HCT116 (cell line): Measurements from ENCODE around the gene MOB3C. TPM values are rescaled to one million over a fixed set of nuclear protein-coding genes. Genes with fewer than 3 reads are reported as not detected.

ENCODE experiments used
- ATAC-seq: fragments of 200-7000 bp; cut with Tn5 transposase; 2 replicates; pipeline ENCODE4 v1.9.1; 2020; ENCODE audit warnings: mild to moderate bottlenecking, moderate library complexity
- BruUV-seq: library from RNA; stranded (reverse); fragments of 400-500 nt; replicated peaks from 2 replicates; lab custom pipeline; 2021; lab: Mats Ljungman, UMichigan
- CTCF ChIA-PET: fragments of 300-600 bp; sonication (Branson Sonifier 250); formaldehyde crosslinking; loops from one replicate; lab custom pipeline; 2021; ENCODE audit warnings: antibody characterized with exemption; lab: Charles Lee
- POLR2A ChIA-PET: fragments of 300-600, 350-600 bp; sonication (Branson Sonifier 250); formaldehyde crosslinking; loops from one replicate; lab custom pipeline; 2021; ENCODE audit warnings: antibody characterized with exemption; lab: Charles Lee
- RAD21 ChIA-PET, 2 experiments: fragments of 300-600 bp; sonication (Branson Sonifier 250); formaldehyde crosslinking; loops; one replicate each; lab custom pipeline; 2023; ENCODE audit warnings: low total read pairs in 2 of 2; ENCODE audit not compliant: uncharacterized antibody in 2 of 2, unreplicated experiment in 2 of 2, low non-redundant PET in 1 of 2; lab: Charles Lee
- DNase-seq: peaks from one replicate; pipeline ENCODE4 v3.0.0-alpha.2; 2010; ENCODE audit warnings: low read depth, low spot score
- H2AFZ ChIP-seq: fragments of 200-600 bp; shearing (Covaris generic), sonication (generic); 2 replicates; pipeline ENCODE4 v1.6.1; 2017; ENCODE audit warnings: low read depth, mixed run types, mixed read lengths, antibody characterized with exemption, low read length; ENCODE audit not compliant: poor library complexity, severe bottlenecking
- H3K27ac ChIP-seq: 2 replicates; pipeline ENCODE4 v1.5.1; 2012; ENCODE audit warnings: low read depth, low read length
- H3K27me3 ChIP-seq: fragments of 200-600 bp; sonication (generic); 2 replicates; pipeline ENCODE4 v1.6.1; 2016; ENCODE audit warnings: mixed run types, low read length, mixed read lengths; ENCODE audit not compliant: insufficient read depth
- H3K36me3 ChIP-seq, 2 experiments: fragments of 200-500 bp in 1 of 2; fragments of 200-600 bp in 1 of 2; sonication (Bioruptor generic) in 1 of 2; sonication (generic) in 1 of 2; 2 replicates each; pipeline versions ENCODE4 v1.5.1 to v1.6.1; 2014 to 2016; ENCODE audit warnings: low read length in 2 of 2, inconsistent platforms in 1 of 2, mixed read lengths in 1 of 2, mixed run types in 1 of 2; ENCODE audit not compliant: insufficient read depth in 2 of 2, control insufficient read depth in 1 of 2
- H3K4me1 ChIP-seq, 2 experiments: fragments of 200-600 bp in 1 of 2; sonication (generic) in 1 of 2; 2 replicates each; pipeline versions ENCODE4 v1.5.1 to v1.6.1; 2012 to 2017; ENCODE audit warnings: low read length in 2 of 2, inconsistent platforms in 1 of 2, mild to moderate bottlenecking in 1 of 2, mixed read lengths in 1 of 2, mixed run types in 1 of 2, moderate library complexity in 1 of 2; ENCODE audit not compliant: insufficient read depth in 2 of 2, control insufficient read depth in 1 of 2
- H3K4me2 ChIP-seq: fragments of 200-600 bp; sonication (generic); 2 replicates; pipeline ENCODE4 v1.6.1; 2017; ENCODE audit warnings: mixed run types, low read length, mixed read lengths
- H3K4me3 ChIP-seq, 2 experiments: fragments of 200-600 bp in 1 of 2; sonication (generic) in 1 of 2; replicated peaks in 1 of 2; 2 replicates each; pipeline ENCODE4 v1.5.1; 2011 to 2016; ENCODE audit warnings: low read length in 2 of 2, control low read depth in 1 of 2, low read depth in 1 of 2, mild to moderate bottlenecking in 1 of 2, mixed read lengths in 1 of 2, mixed run types in 1 of 2
- H3K79me2 ChIP-seq: fragments of 200-600 bp; sonication (generic); 2 replicates; pipeline ENCODE4 v1.6.1; 2017; ENCODE audit warnings: mild to moderate bottlenecking, mixed run types, low read length, moderate library complexity, mixed read lengths; ENCODE audit not compliant: insufficient read depth
- H3K9ac ChIP-seq: fragments of 200-600 bp; sonication (generic); 2 replicates; pipeline ENCODE4 v1.6.1; 2016; ENCODE audit warnings: low read length, mixed read lengths
- H3K9me2 ChIP-seq: fragments of 200-600 bp; sonication (generic), shearing (Covaris generic); 2 replicates; pipeline ENCODE4 v1.6.1; 2017; ENCODE audit warnings: mixed run types, mild to moderate bottlenecking, moderate library complexity; ENCODE audit not compliant: insufficient read depth
- H3K9me3 ChIP-seq, 2 experiments: fragments of 200-500 bp in 1 of 2; fragments of 200-600 bp in 1 of 2; sonication (Bioruptor generic) in 1 of 2; sonication (generic) in 1 of 2; 2 replicates each; pipeline ENCODE4 v1.6.1; 2014 to 2017; ENCODE audit warnings: low read length in 2 of 2, mixed read lengths in 2 of 2, inconsistent platforms in 1 of 2, low read depth in 1 of 2, mild to moderate bottlenecking in 1 of 2, mixed run types in 1 of 2, moderate library complexity in 1 of 2; ENCODE audit not compliant: control insufficient read depth in 1 of 2, insufficient read depth in 1 of 2
- H4K20me1 ChIP-seq: fragments of 200-600 bp; sonication (generic), shearing (Covaris generic); 2 replicates; pipeline ENCODE4 v1.6.1; 2017; ENCODE audit warnings: mixed run types, mild to moderate bottlenecking, moderate library complexity; ENCODE audit not compliant: insufficient read depth
- EGR1 ChIP-seq: IDR thresholded peaks from 2 replicates; pipeline ENCODE4 v1.6.1; 2012; ENCODE audit warnings: low read depth
- ELF1 ChIP-seq: IDR thresholded peaks from 2 replicates; pipeline ENCODE4 v1.6.1; 2012; ENCODE audit warnings: low read depth, borderline replicate concordance
- EZH2 ChIP-seq: fragments of 200-600 bp; sonication (generic); IDR thresholded peaks from 2 replicates; pipeline ENCODE4 v1.6.1; 2017; ENCODE audit warnings: antibody characterized with exemption, mixed run types
- JUND ChIP-seq: IDR thresholded peaks from 2 replicates; pipeline ENCODE4 v1.6.1; 2012
- RAD21 ChIP-seq: IDR thresholded peaks from 2 replicates; pipeline ENCODE4 v1.6.1; 2012; ENCODE audit warnings: low read depth, mild to moderate bottlenecking
- SP1 ChIP-seq: IDR thresholded peaks from 2 replicates; pipeline ENCODE4 v1.6.1; 2012; ENCODE audit warnings: low read depth
- TCF7L2 ChIP-seq: IDR thresholded peaks from 2 replicates; pipeline ENCODE4 v1.7.0; 2011; ENCODE audit warnings: borderline replicate concordance, inconsistent platforms; ENCODE audit not compliant: insufficient read depth, insufficient read length; ENCODE audit errors: extremely low read depth
- YY1 ChIP-seq: IDR thresholded peaks from 2 replicates; pipeline ENCODE4 v1.6.1; 2011; ENCODE audit warnings: low read length, low read depth, moderate library complexity, mild to moderate bottlenecking; ENCODE audit not compliant: insufficient replicate concordance; ENCODE audit errors: extremely low read depth
- ZFX ChIP-seq: fragments of 450-650 bp; IDR thresholded peaks from 2 replicates; pipeline ENCODE4 v1.6.1; 2017
- ZNF274 ChIP-seq: fragments of 200-500 bp; sonication (Bioruptor generic); IDR thresholded peaks from 2 replicates; pipeline ENCODE4 v1.6.1; 2014; ENCODE audit warnings: mild to moderate bottlenecking, low read depth, low read length, inconsistent platforms
- intact Hi-C: fragments of 100-400 bp; cut with micrococcal nuclease; formaldehyde crosslinking; loops from 2 replicates; pipeline ENCODE4 v1.10.0; 2022
- total RNA-seq: library from RNA; stranded (reverse); gene quantifications from one replicate; pipeline ENCODE4 v1.2.1, GENCODE V29; 2021; ENCODE audit not compliant: unreplicated experiment
- TF ChIP-seq, protein P1 (sequence below): IDR thresholded peaks from 2 replicates; pipeline ENCODE4 v1.6.1; 2012
- TF ChIP-seq, protein P2 (sequence below), 3 experiments: fragments of 200-600 bp in 1 of 3; sonication (generic) in 1 of 3; IDR thresholded peaks in 2 of 3; conservative IDR thresholded peaks in 1 of 3; 2 replicates each; pipeline ENCODE4 v1.5.1; 2012 to 2017; ENCODE audit warnings: low read depth in 2 of 3, low read length in 2 of 3, antibody characterized with exemption in 1 of 3, borderline replicate concordance in 1 of 3, control low read depth in 1 of 3, mild to moderate bottlenecking in 1 of 3, mixed read lengths in 1 of 3, mixed run types in 1 of 3, moderate library complexity in 1 of 3; ENCODE audit not compliant: insufficient read depth in 1 of 3
- TF ChIP-seq, protein P3 (sequence below): IDR thresholded peaks from 2 replicates; pipeline ENCODE4 v1.6.1; 2011; ENCODE audit warnings: mild to moderate bottlenecking, low read length, moderate library complexity; ENCODE audit not compliant: insufficient replicate concordance; ENCODE audit errors: extremely low read depth

Gene MOB3C
- total RNA-seq, 1 experiment from 2014 or later, result 5.5 TPM

DNA sequence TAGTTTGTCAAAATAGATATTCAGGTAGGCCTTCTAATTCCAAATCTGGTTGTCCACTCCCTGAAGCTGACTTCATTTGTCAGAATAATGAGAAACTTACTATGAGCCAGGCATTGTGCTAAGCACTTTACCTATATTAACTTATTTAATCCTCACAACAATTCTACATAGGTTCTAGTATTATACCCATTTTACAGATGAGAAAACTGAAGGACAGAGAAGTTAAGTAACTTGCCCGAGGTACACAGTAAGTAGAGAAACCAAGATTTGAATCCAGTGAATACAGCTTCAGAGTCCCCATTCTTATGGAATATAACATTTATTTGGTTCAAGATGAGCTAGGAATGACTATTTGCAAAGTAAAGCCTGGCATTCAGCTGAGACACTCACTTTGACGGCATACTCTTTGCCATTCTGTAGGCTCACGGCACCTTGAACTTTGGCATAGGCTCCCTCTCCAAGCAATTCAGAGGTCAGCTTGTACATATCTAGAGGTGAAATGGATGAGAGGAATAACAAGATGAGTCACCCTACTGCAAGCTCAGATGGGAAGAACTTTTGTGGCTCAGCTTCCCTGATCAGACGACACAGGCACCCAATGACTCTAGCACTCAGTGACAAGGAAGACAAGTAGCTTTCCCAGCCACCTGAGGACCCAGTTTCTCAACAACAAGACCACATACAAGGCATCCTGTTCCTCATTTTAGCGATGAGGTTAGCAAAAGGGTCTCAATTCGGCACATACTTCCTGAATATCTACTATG, 36.3 kb downstream of the MOB3C start:
- no peak overlapping the region for H3K27ac ChIP-seq
- no peaks in the 10 kb centered on the region for H4K20me1 ChIP-seq
- H3K9ac ChIP-seq, result no peak overlapping the region
- no peak overlapping the region for H3K4me3 ChIP-seq
- no peak for ATAC-seq
- no peaks in the 10 kb centered on the region for H3K27me3 ChIP-seq
- ChIA-PET CTCF (no interaction called here), POLR2A (interaction anchor here (0.8 kb wide), 1 partner anchor 24 kb away, joined by 3 read pairs; the partner anchor contains the start of gene MKNK1), RAD21 (no interaction called here)
- no peaks in the 10 kb centered on the region for H3K9me2 ChIP-seq
- no peak overlapping the region for H3K4me2 ChIP-seq
- no TSS peak for BruUV-seq
- H2AFZ ChIP-seq, result no peak overlapping the region
- intact Hi-C loops, result no loop called here
- DNase-seq, result no peak
- peaks cover 16 to 20% of the 10 kb centered on the region in 2 experiments; a peak in 3 of 4 replicates for H3K36me3 ChIP-seq
- no peaks in the 10 kb centered on the region for H3K9me3 ChIP-seq
- H3K4me1 ChIP-seq, result no peaks in the 10 kb centered on the region
- TF ChIP-seq ELF1 (no peak), ZFX (no peak)
- H3K79me2 ChIP-seq, result no peaks in the 10 kb centered on the region

DNA sequence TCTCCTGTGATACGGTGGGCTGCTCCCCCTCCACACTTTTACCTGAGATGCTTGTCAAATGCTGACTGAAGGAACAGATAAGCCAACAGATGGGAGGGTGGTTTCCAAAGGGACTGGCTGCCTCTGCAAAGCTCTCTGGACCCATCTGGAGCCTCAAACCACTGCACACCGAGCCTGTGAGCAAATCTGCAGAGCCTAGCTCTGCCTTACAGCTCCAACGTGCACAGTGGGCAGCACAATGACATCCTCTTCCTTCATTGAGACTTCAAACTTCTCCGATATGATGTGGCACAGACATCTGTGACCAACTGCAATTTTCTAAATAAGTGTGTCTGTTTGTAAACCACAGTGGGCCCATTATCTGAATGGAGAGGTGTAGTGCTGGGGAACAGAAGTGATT, 38.9 kb downstream of the MOB3C start:
- no peak overlapping the region for H3K27ac ChIP-seq
- POLR2A ChIA-PET, result no interaction called here
- CTCF ChIA-PET, result no interaction called here
- ATAC-seq (no peak), DNase-seq (no peak)
- no peaks in the 10 kb centered on the region for H3K79me2 ChIP-seq
- no peaks in the 10 kb centered on the region for H3K4me1 ChIP-seq
- no peaks in the 10 kb centered on the region for H3K9me3 ChIP-seq
- H3K4me3 ChIP-seq, result no peak overlapping the region
- RAD21 ChIA-PET, result no interaction called here
- no peaks in the 10 kb centered on the region for H3K9me2 ChIP-seq
- intact Hi-C loops, result no loop called here
- no peak overlapping the region for H2AFZ ChIP-seq
- no TSS peak for BruUV-seq
- no peaks in the 10 kb centered on the region for H4K20me1 ChIP-seq
- no peaks in the 10 kb centered on the region for H3K27me3 ChIP-seq
- no peak overlapping the region for H3K4me2 ChIP-seq
- H3K9ac ChIP-seq, result no peak overlapping the region
- H3K36me3 ChIP-seq, result peaks cover 14 to 19% of the 10 kb centered on the region in 2 experiments; a peak in 3 of 4 replicates
- TF ChIP-seq, protein P1, sequence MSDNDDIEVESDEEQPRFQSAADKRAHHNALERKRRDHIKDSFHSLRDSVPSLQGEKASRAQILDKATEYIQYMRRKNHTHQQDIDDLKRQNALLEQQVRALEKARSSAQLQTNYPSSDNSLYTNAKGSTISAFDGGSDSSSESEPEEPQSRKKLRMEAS, result no peak
- TF ChIP-seq, protein P2, sequence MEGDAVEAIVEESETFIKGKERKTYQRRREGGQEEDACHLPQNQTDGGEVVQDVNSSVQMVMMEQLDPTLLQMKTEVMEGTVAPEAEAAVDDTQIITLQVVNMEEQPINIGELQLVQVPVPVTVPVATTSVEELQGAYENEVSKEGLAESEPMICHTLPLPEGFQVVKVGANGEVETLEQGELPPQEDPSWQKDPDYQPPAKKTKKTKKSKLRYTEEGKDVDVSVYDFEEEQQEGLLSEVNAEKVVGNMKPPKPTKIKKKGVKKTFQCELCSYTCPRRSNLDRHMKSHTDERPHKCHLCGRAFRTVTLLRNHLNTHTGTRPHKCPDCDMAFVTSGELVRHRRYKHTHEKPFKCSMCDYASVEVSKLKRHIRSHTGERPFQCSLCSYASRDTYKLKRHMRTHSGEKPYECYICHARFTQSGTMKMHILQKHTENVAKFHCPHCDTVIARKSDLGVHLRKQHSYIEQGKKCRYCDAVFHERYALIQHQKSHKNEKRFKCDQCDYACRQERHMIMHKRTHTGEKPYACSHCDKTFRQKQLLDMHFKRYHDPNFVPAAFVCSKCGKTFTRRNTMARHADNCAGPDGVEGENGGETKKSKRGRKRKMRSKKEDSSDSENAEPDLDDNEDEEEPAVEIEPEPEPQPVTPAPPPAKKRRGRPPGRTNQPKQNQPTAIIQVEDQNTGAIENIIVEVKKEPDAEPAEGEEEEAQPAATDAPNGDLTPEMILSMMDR (IDR thresholded peaks at IDR 0.05 in 2 of 3, conservative IDR thresholded peaks at IDR 0.05 in 1 of 3; ENCODE audit: borderline replicate concordance in 1 of 3, insufficient read depth in 1 of 3, low read depth in 2 of 3, low read length in 2 of 3), result no peak
- TF ChIP-seq ZFX, result no peak
- TF ChIP-seq EGR1, result no peak
- no peak for TF ChIP-seq JUND
- TF ChIP-seq RAD21, result no peak
- TF ChIP-seq TCF7L2, result no peak
- TF ChIP-seq, protein P3, sequence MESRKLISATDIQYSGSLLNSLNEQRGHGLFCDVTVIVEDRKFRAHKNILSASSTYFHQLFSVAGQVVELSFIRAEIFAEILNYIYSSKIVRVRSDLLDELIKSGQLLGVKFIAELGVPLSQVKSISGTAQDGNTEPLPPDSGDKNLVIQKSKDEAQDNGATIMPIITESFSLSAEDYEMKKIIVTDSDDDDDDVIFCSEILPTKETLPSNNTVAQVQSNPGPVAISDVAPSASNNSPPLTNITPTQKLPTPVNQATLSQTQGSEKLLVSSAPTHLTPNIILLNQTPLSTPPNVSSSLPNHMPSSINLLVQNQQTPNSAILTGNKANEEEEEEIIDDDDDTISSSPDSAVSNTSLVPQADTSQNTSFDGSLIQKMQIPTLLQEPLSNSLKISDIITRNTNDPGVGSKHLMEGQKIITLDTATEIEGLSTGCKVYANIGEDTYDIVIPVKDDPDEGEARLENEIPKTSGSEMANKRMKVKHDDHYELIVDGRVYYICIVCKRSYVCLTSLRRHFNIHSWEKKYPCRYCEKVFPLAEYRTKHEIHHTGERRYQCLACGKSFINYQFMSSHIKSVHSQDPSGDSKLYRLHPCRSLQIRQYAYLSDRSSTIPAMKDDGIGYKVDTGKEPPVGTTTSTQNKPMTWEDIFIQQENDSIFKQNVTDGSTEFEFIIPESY, result no peak
- no peak for TF ChIP-seq SP1
- TF ChIP-seq ZNF274, result no peak
- TF ChIP-seq YY1, result no peak
- no peak for TF ChIP-seq EZH2
